ENCODE data around the gene NRGN. TPM values are rescaled to one million over a fixed set of nuclear protein-coding genes. Genes with fewer than 3 reads are reported as not detected.

NRGN gene
- total RNA-seq, 6 experiments from 2014 or later: 0.43 to 4.6 (median 1.4) TPM; not detected in 1

DNA sequence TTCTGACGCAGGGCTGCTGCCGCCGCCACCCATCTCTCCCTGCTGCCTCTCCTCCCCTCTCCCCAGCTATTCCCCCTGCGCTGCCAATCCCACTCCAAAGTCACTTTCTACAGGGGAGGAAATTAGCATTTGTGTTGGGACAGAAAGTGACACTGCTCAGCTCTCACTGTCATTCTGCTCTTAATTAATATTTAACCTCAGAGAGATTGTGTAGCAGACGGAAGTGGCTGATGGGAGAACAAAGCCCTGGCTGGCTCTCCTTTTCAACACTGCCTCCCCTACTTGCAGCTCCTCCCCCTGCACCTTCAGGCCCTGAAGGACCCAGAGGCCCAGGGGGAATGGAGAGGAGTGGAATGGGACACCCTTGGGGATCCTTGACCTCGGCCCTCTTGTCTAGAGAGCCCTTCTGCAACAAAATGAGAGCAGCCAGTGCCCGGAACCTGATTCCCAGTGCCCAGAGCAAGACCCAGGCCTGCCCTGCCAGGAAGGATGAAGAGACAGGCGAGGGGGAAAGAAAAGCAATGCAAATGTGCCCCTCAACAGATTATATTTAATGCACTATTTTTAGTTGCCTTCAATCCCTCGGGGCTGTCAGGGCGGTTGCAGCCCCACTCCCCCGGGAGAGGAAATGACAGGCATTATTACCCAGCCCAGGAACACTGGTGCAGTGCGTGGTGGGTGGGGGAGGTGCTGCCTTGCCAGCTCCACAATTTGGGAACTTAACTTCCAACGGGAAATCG is 14.6 kb upstream of the NRGN start:
- Histone ChIP-seq H3K36me3 (no peaks in the 10 kb centered on the region), H3K27me3 (no peaks in the 10 kb centered on the region), H3K4me3 (no peak overlapping the region), H3K27ac (no peak overlapping the region), H3K9me3 (no peaks in the 10 kb centered on the region), H3K4me1 (no peaks in the 10 kb centered on the region)
- intact Hi-C loops (cut with DNase I): no loop called here
- ATAC-seq (peak; percentile 66 to 91 (median 76)), DNase-seq (no peak)
- TF ChIP-seq, protein P1, sequence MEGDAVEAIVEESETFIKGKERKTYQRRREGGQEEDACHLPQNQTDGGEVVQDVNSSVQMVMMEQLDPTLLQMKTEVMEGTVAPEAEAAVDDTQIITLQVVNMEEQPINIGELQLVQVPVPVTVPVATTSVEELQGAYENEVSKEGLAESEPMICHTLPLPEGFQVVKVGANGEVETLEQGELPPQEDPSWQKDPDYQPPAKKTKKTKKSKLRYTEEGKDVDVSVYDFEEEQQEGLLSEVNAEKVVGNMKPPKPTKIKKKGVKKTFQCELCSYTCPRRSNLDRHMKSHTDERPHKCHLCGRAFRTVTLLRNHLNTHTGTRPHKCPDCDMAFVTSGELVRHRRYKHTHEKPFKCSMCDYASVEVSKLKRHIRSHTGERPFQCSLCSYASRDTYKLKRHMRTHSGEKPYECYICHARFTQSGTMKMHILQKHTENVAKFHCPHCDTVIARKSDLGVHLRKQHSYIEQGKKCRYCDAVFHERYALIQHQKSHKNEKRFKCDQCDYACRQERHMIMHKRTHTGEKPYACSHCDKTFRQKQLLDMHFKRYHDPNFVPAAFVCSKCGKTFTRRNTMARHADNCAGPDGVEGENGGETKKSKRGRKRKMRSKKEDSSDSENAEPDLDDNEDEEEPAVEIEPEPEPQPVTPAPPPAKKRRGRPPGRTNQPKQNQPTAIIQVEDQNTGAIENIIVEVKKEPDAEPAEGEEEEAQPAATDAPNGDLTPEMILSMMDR (IDR thresholded peaks at IDR 0.05): no peak
- TF ChIP-seq POLR2A (IDR thresholded peaks at IDR 0.05): no peak
- WGBS (ENCODE audit: insufficient coverage, low coverage, low lambda C conversion rate, missing lambda C conversion rate): 35% methylated on average over 9 of the region's 14 CpGs

DNA sequence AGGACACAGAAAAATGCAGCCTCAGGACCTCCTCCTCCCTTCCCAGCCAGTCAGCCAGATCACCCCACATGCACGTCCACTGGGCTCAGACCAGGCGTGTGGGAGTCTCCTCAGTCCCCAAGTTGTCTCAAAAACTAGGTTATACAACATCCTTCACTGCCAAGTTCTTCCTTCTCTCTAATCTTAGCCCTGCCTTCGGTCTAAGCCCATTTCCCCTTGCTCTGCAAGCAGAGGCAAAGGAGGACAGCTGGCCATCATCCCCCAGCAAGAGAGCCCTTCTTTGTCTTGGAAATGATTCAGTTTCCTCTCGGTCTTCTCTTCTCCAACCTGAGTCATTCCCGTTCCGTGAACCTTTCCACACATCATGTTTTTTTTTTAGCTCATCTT is 14.0 kb upstream of the NRGN start:
- H3K4me1 ChIP-seq: no peaks in the 10 kb centered on the region
- H3K36me3 ChIP-seq: no peaks in the 10 kb centered on the region
- no peak overlapping the region for H3K27ac ChIP-seq
- DNase-seq (no peak), ATAC-seq (peak in 1 of 4 donors; percentile 42)
- no peaks in the 10 kb centered on the region for H3K9me3 ChIP-seq
- no peak for TF ChIP-seq POLR2A (IDR thresholded peaks at IDR 0.05)
- TF ChIP-seq, protein P1 (IDR thresholded peaks at IDR 0.05): no peak
- WGBS (ENCODE audit: insufficient coverage, low coverage, low lambda C conversion rate, missing lambda C conversion rate): 29% methylated on average over 6 of the region's 6 CpGs
- H3K27me3 ChIP-seq: no peaks in the 10 kb centered on the region
- H3K4me3 ChIP-seq: no peak overlapping the region
- intact Hi-C loops (cut with DNase I): no loop called here

DNA sequence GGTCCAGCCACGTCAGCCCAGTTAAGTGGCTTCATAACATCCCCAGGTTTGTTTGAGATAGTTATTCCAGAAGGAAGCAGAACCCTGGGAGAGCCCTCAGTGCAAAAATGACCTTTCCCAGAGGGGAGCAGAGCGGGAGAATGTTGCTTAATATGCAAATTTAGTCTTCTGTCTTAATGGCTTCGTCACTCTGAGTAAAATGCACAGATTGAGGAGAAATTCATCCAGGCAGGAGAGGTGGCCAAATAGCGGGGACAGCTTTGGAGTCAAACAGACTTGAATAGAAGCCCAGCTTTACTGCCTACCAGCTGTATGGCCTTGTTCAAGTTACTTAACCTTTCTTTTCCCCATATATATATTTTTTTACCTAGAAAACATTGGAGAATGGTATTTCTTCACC is 12.3 kb upstream of the NRGN start:
- Histone ChIP-seq H3K36me3 (no peaks in the 10 kb centered on the region), H3K9me3 (no peaks in the 10 kb centered on the region), H3K4me3 (no peak overlapping the region), H3K27ac (no peak overlapping the region), H3K27me3 (no peaks in the 10 kb centered on the region), H3K4me1 (no peaks in the 10 kb centered on the region)
- ATAC-seq (no peak), DNase-seq (no peak)
- TF ChIP-seq POLR2A (IDR thresholded peaks at IDR 0.05): no peak
- TF ChIP-seq, protein P1 (IDR thresholded peaks at IDR 0.05): no peak
- WGBS (ENCODE audit: insufficient coverage, low coverage, low lambda C conversion rate, missing lambda C conversion rate): 100% methylated on average over 2 of the region's 4 CpGs
- intact Hi-C loops (cut with DNase I): no loop called here

DNA sequence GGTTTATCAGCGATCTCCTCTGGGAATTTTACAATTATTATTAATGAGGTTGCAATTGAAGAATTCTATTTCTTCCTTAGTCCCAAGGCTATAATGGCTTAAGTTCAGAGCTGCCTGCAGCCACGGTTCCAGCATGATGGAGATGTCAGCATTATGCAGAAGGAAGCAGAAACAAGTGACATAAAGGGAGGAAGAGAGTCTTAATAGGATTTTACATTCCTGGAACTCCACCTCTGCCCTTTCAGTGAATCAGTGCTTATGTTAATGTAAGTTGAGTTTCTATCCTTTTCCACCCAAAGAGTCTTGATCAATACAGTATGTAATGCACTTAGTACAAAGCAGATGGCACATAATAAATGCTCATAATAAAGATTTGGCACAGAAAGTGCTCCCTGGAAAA is 11.6 kb upstream of the NRGN start:
- DNase-seq (no peak), ATAC-seq (no peak)
- 66% methylated on average over 2 of the region's 2 CpGs for WGBS (ENCODE audit: insufficient coverage, low coverage, low lambda C conversion rate, missing lambda C conversion rate)
- TF ChIP-seq POLR2A (IDR thresholded peaks at IDR 0.05): no peak
- TF ChIP-seq, protein P1 (IDR thresholded peaks at IDR 0.05): no peak
- H3K27ac ChIP-seq: no peak overlapping the region
- H3K27me3 ChIP-seq: no peaks in the 10 kb centered on the region
- H3K36me3 ChIP-seq: no peaks in the 10 kb centered on the region
- H3K9me3 ChIP-seq: no peaks in the 10 kb centered on the region
- intact Hi-C loops (cut with DNase I): no loop called here
- no peaks in the 10 kb centered on the region for H3K4me1 ChIP-seq
- H3K4me3 ChIP-seq: no peak overlapping the region
